Measurements from ENCODE around the gene PXDC1.

The PXDC1 gene

DNA sequence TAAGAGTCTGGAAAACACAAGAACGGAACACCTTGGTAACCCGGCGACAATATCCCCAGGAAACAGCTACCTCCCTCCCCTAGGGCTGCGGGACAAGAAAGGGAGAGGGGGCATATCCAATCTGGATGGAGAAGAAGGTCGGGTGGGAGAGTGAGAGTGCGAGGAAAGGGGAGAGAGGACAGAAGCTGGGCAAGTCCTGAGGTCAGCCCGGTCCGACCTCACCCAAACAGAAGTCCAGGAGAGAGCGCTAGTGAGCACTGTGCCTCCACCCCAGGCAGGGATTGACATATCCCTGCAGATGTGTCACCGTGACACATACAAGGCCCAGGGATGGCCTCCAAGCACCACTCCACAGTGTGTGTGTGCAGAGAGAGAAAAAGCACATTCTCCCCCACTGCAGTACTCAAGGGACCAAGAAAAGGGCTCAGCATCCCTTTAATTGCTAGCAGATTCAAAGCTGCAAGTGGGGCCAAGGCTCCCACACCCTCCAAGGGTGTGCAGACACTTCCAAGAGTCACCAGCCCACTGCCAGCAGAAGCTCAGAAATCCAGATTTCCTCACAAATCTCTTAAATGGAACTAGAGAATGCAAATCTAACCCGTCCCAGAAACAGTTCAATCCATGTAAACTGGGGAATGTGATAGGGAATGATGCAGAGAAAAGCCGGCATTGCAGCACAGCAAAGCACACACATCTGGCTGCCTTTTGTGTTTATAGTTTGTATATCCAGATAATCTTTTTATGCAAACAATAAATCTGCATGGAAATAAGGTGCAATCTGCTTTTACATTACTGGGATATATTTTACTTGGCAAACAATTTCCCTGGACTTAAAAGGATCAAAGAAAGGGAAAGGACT is 3.1 kb downstream of the PXDC1 start:
- no peak for DNase-seq (ENCODE audit: low read depth in 1 of 2, low spot score in 1 of 2)

DNA sequence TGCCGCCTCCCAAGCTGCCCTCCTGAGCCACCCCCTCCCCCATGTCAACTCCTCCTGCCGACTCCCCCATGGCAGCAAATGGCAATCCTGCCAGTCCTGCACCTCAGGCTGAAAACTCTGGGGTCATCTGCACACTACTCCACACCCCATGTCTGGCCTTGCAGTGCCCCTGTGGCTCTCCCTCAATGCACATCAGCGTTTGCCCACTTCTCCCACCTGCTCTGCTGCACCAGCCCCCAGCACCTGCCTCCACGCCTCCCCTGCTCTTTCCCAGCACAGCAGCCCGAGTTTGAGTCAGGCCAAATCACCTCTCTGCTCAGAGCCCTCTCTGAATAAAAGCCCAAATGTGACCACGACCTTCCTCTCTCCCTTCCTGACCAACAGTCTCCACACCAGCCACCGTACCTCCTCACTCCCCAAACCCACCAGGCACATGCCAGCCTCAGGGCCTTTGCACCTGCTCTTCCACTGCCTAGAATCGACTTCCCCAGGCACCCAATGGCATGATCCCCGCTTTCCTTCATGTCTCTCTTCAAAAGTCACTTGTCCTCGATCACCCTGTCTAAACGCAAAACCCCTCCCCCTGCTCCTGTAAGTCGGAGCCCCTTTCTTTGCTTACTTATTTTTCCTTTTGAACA is 4.3 kb downstream of the PXDC1 start:
- DNase-seq (ENCODE audit: low read depth in 1 of 2, low spot score in 1 of 2): no peak

DNA sequence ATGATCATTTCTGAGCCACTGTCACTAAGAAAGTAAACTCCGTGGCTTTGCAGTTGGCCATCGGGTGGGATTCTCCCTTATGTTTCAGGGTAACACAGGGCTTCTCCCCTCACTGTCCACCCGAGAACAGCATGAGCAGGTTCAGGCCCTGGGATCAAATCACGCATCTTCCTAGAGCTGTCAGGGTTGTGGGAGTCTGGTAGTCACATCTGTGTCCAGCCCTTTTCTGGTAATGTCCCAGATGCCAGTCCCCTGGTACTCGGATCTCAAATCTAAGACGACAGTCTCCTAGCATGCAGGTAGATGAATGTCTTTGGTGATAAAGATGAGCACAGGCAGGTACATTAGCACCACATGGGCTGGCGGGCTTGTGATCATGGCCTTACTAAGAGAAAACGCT is 4.8 kb downstream of the PXDC1 start:
- DNase-seq (ENCODE audit: low read depth in 1 of 2, low spot score in 1 of 2): no peak

DNA sequence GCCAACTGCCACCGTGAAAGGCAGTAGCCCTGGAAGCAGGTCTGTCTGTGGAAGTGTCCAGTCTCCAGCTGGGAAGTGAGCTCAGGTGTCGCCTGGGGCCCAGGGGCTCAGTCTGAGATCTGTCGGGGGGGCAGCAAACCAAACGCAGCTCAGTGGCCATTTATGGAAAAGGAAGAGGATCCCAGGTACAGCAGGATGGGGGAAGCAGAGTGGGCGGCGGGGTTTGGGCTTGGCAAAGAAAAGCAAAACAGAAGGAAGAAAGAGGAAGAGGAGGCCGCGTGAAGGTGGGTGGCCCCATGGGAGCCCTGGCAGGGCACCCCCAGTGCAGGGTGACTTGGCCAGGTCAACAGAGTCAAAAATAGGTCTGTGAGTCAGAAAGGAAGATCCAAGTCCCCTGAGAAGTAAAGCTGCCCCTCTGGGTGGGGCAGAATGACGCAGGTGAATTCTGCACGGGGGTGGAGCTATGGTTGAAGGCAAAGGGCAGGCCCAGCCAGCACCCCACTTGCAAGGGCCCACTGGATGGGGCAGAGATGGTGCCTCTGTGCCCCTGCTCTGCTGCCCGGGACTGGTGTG is 5.3 kb downstream of the PXDC1 start:
- DNase-seq (ENCODE audit: low read depth in 1 of 2, low spot score in 1 of 2): no peak

DNA sequence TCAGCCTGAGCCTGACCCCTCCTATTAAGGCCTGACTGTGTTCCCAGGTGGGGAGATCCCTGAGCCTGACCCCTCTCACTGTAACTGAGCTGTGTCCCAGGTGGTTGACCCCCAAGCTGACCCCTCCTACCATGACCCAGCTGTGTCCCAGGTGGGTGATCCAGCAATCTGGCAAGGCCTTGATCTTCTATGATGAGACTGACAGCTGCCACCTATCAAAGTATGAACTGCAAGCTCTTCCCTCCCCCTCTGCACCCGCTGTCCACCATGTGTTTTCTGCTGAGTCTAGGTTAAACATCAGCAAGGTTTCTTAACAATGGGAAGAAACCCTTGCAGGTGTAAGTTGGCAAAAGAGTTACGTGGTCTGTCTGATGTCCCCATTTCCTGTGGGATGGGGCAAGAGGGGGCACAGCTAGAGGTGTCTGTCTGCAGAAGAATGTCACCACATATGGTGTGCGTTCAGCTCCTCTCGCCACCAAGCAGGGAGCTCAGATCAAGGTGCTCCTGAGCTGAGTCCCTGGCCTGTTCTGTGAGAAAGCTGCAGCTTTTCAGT is 5.9 kb downstream of the PXDC1 start:
- DNase-seq (ENCODE audit: low read depth in 1 of 2, low spot score in 1 of 2): no peak

DNA sequence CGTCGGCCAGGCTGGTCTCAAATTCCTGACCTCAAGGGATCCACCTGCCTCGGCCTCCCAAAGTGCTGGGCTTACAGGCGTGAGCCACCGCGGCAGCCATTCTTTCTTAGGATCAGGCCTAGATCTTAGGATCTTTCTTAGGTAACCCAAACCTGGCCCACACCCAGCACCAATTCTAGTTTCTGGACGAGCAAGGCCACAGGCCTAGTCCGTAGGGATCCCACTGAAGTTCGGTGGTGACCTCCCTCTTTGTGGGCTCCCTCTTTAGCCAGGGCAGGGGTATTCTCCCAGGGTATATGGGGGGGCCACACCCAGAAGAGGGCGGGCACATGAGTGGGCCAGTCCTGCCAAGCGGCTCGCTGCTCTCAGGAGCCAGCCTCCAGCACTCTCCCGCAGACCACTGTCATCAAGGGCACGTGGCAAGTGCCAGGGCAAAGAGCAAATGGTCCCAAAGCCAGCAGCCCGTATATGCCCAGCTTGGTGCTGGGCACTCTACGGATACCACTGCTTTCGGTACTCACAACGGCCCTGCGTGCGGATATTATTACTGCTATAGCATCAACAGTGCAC is 6.5 kb downstream of the PXDC1 start:
- no peak for DNase-seq (ENCODE audit: low read depth in 1 of 2, low spot score in 1 of 2)

DNA sequence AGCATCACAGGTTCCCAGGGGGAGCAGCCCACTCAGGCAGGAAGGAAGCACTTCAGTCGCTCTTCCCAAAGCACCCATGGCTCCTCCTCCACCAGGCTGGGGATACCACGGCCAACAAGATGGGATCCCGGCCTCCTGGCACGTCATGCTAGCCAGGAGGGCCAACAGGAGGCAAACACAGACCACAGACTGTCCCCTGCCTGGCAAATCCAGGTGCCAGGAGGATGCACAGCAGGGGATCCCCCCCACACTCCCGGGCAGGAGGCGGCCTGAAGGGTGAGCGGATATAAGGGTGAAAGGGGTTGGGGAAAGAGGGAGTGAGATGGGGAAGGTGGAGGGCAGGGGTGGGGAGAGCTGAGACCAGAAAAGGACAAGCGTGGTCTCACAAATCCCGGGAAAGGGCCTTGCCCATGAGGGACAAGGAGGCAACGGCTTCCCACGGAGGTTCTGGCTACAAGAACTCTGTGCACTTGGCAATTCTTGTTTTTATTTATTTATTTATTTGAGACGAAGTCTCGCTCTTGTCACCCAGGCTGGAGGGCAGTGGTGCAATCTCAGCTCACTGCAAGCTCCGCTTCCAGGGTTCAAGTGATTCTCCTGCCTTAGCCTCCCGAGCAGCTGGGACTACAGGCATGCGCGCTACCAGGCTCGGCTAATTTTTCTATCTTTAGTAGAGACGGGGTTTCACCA is 7.2 kb downstream of the PXDC1 start:
- DNase-seq (ENCODE audit: low read depth in 1 of 2, low spot score in 1 of 2): no peak

DNA sequence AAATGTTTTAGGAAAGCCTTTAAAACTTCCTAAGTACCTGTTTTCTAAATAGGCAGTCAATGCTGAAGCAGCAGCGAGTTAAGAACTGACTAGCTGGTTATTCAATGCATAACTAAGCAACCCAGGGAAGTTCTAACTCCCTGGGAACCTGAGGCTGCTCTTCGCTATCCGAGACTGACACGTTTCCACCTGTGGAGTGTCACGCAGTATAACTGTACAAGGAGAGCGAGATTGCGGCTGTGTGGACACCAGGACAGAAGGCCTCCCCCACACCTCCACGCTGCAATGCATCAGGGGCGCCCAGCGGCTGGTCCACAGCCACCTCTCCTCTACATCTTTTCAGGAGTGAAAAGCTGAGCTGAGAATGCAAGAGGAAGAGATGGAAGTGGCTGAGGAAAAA is 8.0 kb downstream of the PXDC1 start:
- no peak for DNase-seq (ENCODE audit: low read depth in 1 of 2, low spot score in 1 of 2)

DNA sequence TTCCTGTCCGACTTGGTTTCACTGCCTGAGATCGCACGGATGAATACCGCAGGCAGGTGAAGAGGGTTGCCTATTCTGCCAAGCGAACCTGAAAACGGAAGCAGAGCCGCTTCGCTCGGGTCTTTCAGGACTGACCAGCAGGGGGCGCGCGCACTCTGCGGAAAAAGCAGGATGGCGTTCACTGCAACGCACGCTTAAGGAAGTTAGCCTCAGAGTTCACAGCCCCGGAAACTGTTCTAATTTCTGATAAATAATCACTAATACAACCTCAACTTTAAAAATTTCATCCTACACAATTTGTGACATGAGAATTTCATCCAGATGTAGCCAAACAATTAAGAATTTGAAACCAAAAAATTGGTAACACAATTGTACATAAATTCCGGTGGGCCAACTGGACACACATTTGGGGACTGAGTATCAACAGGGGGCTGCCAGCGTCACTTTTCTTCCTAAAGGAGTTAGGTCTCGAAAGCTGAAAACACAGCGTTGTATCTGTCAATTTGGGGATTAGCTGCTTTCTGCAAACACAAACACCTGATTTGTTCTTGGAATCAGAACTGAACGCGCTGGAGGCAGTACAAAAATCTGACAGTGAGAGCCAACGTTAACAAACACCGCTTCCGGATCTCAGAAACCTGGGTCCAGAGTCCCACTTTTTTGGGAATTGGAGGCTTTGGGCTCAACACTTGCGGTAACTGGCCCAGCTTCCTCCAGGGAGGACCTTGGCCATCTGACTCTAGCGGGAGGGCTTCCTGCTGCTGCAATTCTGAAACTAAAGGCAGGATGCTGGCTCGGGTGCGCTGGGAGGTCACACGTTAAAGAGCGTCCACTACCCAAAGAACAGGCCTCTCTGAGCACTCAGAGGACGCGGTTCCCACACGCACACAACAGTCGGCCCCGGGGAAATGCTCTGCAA is 8.8 kb downstream of the PXDC1 start:
- peak; percentile 78 to 94 for DNase-seq (ENCODE audit: low read depth in 1 of 2, low spot score in 1 of 2)

DNA sequence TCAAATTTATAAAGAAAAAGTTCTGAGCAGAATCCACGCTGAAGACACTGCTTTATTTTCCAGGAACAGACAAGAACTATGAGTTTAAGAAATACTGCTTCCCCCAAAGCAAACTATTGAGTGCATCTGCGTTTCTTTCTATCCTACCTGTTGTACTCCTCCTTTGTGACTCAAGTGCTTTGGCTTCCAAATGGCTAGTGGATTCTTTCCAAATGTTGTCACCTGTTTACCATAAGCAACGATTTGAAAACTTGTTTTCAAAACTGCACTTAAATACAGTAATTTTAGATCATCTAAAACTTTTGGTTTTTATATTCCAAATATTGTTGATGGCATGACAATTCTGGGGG is 9.5 kb downstream of the PXDC1 start:
- DNase-seq (ENCODE audit: low read depth in 1 of 2, low spot score in 1 of 2): no peak

DNA sequence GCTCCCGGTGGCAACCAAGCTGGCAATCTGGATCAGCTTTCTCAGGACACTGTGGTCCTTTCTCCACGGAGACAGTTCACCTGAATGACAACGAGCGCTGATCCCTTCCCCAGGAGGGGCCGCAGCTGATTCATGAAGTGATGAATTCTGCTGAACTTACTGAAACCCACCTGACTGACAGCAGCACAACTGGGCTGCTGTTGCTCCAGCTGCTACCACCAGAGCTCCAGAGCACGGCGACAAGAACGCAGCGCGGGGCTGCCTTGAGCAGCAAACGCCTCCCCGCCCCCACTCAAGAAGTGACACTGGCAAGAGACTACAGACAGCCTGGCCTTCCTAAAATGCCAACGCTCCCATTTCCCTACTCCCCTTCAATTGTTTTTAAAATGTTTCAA is 10.0 kb downstream of the PXDC1 start:
- no peak for DNase-seq (ENCODE audit: low read depth in 1 of 2, low spot score in 1 of 2)

DNA sequence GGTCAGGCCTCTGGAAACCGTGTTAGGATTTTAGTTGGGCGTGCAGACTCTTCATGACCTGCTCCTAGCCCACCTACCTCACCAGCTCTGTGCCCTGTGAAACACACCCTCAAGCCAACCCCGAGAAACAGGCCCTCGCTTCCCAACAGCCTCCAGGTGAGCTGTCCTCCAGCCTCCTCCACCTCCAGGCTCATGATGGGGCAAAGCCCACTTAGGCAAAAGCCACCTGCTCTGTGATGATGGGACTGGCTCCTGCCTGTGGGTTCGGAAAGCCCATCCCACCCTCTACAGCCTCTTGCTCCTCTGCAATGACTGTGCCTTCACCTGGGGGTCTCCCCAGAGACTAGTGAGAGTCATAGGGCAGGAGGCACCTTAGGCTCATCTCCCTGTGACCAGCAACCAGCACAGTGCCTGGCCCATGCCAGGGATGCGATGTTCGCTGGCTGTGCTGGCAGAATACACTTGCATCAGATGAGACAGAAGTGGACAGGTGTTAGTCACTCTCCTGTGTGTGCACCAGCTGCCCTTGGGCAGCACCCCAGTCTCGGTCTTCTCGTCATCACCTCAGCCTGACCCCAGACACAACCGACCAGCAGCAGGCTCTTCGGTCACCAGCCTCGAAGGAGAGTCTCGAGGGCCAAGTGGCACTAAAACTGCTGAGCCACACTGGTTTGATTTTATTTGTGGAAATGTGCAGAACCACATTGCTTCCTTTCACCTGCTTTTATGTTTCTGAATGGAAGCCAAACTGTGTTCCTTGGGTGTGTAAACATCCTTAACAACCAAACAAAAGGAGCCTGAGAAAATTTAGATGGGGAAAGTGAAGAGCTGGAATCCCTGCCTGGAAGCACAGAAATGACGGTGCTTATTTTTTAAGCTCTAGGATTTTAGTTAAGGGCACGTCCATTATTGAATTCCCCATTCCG is 10.7 kb downstream of the PXDC1 start:
- DNase-seq (ENCODE audit: low read depth in 1 of 2, low spot score in 1 of 2): no peak

DNA sequence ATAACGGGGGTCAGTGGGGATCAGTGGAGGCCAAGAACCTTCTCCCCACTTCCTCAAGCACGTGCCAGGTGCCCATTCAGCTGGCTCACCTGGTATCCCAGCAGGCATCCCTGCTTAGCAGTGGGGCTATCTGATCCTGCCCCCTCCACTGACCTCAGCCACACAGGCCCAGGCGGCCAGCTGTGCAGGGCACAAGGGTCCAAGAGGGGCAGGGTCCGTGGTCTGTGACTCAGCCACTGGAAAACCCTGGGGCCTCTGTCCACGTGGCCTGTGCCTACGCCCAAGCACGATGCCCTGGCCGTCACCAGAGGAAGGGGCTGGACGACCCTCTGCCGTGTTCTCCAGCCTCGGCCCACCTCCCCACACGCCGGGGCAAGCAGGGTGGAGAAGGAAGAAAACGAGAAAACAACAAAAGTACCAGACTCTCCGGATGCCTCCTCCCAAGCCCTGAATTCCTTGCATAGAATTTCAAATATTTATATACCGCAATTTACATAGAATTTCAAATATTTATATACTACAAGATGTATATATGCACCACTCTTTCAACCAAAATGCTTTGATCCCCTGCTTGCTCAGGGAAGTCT is 12.1 kb downstream of the PXDC1 start:
- no peak for DNase-seq (ENCODE audit: low read depth in 1 of 2, low spot score in 1 of 2)

DNA sequence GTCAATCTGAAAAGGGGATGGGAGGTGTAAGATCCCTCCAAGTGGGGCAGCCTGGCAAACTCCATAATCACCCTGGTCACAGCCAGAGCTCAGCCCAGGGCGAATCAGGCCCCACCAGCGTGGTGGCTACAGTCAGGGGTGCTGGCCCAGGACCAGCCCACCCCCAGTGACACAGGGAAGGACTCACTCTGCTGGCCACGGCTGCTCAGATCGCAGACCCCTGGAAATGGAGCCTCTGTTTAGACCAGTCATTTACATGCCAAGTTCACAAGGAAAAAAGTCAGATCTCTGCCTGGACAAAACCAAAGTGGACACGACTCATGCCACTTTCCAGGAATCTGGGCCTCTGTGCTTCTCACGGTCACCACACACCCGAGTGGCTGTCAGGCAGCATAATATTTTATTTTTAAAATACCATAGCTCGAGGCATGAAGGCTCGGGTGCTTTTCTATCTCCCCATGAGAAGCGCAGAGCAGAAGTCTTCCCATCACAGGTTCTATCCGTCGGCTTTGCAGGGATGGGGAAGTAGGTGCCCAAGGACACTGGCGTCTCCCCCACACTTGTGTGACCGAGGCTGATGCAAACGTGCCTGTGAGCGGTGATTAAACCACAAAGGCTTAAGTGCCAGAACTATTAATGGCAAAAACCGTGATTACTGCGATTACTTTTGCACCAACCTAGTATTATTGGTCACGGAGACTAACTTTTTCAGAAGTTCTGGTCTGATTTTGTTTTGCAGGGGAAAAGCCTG is 13.0 kb downstream of the PXDC1 start:
- no peak for DNase-seq (ENCODE audit: low read depth in 1 of 2, low spot score in 1 of 2)

DNA sequence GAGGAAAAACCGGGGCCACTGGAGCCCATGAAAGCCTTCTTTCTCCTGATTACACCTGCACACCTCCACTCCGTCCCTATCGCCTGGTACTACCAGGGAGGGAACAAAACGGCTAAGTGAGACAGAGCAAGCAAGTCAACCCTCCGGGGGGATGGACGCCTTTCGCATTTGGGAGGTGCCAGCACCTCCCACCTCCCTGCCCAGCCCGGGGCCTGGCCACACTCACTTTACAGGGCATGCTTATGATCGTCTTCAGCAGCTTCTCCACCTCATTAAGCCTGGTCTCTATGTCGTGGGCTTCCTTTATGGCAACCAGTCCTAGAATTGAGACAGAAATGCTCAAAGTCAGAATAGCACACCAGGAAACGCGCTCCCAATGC is 13.7 kb downstream of the PXDC1 start:
- no peak for DNase-seq (ENCODE audit: low read depth in 1 of 2, low spot score in 1 of 2)

DNA sequence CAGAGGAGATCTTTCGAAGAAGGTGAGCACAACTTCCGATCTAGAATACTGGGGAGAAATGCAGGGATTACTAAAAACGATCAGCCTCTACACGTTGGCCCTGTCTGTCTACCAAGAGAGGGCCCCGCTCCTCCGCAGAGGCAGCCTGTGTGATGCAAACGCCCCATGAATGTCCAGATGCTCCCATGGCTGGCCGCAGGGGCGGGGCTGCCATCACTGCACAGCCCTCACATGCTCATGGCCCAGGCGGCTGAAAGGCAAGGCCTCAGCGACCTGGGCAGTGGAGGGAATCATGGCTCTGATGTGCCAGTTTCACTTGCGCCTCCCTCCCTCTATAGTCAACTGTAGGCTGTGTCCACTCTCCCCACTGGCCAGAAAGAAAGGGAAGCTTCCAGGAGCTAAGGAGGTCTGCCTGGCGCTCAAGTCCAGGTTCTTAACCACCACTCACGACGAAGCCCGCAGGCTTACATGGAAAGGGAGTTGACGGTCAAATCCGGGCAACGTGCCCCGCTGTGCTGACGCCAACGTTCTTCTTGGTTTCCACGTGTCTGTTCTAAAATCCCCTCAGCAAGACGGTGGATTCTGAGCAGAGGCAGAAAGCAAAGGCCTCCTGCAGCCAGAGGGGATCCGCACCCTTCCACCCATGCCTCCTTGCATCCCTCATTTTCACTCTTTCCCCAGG is 14.2 kb downstream of the PXDC1 start:
- DNase-seq (ENCODE audit: low read depth in 1 of 2, low spot score in 1 of 2): no peak

DNA sequence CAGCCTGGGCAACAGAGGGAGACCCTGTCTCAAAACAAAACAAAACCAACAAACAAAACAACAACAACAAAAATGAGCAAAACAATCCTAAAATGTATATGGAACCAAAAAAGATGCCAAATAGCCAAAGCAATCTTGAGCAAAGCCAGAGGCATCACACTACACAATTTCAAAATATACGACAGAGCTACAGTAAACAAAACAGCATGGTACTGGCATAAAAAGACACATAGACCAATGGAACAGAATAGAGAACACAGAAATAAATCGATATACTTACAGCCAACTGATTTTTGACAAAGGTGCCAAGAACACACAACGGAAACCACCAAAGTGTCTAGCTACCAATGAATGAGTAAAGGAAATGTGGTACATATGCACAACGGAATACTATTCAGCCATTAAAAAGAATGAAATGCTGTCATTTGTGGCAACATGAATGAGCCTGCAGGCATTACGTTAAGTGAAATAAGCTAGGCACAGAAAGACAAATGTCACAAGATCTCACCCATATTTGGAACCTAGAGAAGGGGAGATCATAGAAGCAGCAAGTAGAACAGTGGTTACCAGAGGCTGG is 16.4 kb downstream of the PXDC1 start:
- no peak for DNase-seq (ENCODE audit: low read depth in 1 of 2, low spot score in 1 of 2)
